T1000 (cell line): Measurements from ENCODE around the gene DNAJC27.

Experiments used
- DNase-seq: peaks from one replicate; lab custom pipeline; 2025; ENCODE audit warnings: mixed read lengths; lab: John Stamatoyannopoulos, UW

The DNAJC27 gene

GRCh38 chr2:24907116-24907515 is 64.6 kb downstream of the DNAJC27 start:
- no peak for DNase-seq

GRCh38 chr2:24906466-24906865 is 65.3 kb downstream of the DNAJC27 start:
- DNase-seq, result no peak

- no peak for DNase-seq
Observed at GRCh38 chr2:24903161-24904103, 68.3 kb downstream of the DNAJC27 start.

GRCh38 chr2:24899361-24899910 is 72.3 kb downstream of the DNAJC27 start:
- DNase-seq, result no peak

GRCh38 chr2:24898122-24899109 is 73.3 kb downstream of the DNAJC27 start:
- no peak for DNase-seq

GRCh38 chr2:24894750-24895149 is 77.0 kb downstream of the DNAJC27 start:
- no peak for DNase-seq

GRCh38 chr2:24893934-24894333 is 77.8 kb downstream of the DNAJC27 start:
- no peak for DNase-seq
